HG03066 (cell line): ENCODE measurements around the gene SLC39A11.
"Not testable (repeated sequence)": the region's sequence is repeated elsewhere in the genome, so short reads cannot be mapped to it uniquely, and the experiment has no call there.

Experiments used
- ATAC-seq: cut with Tn5 transposase; IDR thresholded peaks from one replicate; pipeline ENCODE4 v1.9.1; 2021; ENCODE audit warnings: low read depth; ENCODE audit not compliant: unreplicated experiment

The SLC39A11 gene

DNA sequence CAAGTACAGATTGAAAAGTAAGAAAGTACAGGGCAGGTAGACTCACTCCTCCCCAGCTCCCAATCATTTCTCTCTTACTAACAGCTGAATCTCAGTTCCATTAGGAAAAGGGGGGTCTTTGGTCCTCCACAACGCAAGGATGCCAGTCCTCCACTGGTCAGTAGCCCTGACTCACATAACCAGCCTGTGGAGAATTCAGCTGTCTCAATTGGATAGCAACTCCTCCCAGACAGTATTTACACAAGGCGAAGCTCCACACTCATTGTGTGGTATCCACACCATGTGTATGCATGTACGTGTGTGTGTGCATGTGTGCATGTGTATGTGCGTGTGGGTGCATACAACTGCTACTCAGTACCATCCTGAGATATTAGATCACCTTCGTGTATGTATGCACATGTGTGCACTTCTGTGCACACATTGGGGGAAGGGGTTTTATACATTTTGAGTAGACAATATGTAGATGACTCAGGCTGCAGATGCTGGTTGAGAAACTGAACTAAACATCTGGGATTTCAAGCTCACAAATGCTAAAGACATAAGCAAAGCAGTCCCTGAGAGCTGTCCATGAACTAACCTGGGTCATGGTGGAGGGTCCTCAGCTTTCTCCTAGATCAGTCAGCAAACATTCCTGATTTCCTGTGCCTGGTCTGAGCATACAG, 240.1 kb downstream of the SLC39A11 start:
- no peak for ATAC-seq

DNA sequence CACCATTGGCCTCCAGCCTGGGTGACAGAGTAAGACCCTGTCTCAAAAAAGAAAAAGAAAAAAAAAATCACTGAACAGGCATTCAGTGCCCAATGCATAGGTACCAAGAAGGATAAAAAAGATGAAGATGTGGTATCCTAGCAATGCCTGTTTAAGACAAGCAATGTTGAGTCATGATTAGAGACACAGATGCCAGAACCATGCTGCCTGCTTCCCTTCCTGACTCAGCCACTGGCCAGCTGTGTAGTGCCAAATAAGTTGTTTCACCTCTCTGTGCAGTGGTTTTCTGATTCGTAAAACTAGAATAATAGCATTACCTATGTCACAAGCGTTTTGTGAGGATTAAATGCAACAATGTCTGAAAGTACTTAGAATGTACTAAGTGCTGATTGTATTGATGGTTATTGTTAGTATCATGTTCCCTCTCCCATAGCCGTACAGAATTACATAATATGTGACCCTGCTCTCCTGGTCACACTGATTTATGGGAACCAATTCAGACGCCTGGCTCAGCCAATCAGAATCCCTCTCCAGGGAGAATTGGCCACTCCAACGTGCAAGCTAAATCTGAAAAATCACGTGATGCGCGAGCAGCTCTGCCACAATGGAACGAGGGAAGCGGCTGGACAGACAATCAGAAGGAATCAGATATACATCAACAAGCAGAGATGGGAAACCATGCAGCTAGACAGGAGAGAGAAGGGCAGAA, 241.9 kb downstream of the SLC39A11 start:
- no peak for ATAC-seq

DNA sequence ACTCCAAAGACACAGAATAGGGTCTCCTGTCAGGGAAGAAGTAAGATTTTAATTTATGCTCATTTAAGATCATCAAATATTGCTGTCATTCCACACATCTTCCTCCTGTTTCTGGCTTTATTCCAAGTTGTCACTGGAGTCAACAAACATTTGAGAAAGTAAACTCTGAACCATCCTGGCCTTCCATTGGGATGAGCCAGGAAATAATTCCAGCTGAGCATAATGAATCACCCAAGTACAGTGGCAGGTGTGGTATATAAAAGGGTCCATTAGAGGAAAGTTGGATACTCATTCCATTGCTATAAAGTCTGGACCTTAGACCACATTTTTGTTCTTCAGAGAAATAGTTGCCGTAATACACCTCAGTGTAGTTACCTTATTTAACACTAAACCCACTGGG, 246.1 kb downstream of the SLC39A11 start:
- no peak for ATAC-seq

- no peak for ATAC-seq
Observed at GRCh38 chr17:72843591-72843990, 248.9 kb downstream of the SLC39A11 start.

GRCh38 chr17:72840019-72840418, 252.5 kb downstream of the SLC39A11 start:
- no peak for ATAC-seq

DNA sequence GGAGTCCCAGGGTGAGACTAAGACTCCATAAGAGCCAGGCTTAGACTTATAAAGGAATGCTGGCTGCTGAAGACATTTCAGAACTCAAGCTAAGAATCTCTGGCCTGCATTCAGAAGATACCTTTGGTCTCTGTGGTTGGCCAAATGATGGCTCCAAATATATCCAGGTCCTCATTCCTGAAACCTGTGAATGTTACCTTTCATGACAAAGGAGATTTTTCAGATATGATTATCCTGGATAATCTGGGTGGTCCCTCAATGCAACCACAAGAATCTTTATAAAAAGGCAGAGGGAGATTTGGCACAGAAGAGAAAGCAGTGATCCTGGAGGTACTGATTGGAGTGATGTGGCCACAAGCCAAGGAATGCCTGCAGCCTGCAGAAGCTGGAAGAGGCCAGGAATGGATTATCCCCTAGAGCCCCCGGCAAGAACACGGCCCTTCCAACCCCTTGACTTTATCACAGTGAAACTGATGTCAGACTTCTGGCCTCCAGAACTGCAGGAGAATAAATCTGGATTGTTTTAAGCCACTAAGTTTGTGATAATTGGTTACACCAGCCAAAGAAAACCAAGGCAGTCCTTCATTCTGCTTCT, 253.3 kb downstream of the SLC39A11 start:
- ATAC-seq = no peak

DNA sequence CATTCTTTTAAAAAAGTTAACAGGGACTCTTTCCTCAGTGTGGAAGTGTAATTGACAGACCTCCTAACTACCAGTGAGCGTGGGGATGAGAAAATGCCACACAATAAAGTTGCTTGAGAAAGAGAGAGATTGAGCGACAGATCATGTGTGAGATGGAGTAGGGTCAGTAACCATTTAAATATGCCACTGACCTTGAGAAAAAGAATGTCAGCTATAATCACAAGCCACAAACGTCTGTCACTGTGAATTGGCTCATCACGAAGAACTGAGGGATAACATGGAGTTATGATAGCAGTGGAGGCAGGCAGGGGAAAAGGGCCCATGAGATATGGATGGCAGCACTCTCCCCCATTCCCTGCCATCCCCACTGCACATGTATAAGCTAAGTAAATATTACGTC, 253.9 kb downstream of the SLC39A11 start:
- ATAC-seq = no peak

DNA sequence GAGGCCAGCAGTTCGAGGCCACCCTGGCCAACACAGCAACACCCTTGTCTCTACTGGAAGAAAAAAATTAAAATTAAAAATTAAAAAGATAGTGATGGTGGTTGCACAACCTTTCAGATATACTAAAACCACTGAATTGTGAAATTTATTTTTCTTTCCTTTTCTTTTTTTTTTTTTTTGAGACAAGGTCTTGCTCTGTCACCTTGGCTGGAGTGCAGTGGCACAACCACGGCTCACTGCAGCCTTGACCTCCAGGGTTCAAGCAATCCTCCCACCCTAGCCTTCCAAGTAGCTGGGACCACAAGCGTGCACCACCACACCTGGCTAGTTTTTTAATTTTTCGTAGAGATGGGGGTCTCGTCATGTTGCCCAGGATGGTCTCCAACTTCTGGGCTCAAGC, 254.4 kb downstream of the SLC39A11 start:
- ATAC-seq = no peak

- ATAC-seq = no peak
Observed at GRCh38 chr17:72837335-72837734, 255.2 kb downstream of the SLC39A11 start.

- no peak for ATAC-seq
Observed at GRCh38 chr17:72833128-72833765, 259.2 kb downstream of the SLC39A11 start.

GRCh38 chr17:72832306-72832705, 260.2 kb downstream of the SLC39A11 start:
- ATAC-seq = no peak

- no peak for ATAC-seq
Observed at GRCh38 chr17:72829883-72830282, 262.6 kb downstream of the SLC39A11 start.

DNA sequence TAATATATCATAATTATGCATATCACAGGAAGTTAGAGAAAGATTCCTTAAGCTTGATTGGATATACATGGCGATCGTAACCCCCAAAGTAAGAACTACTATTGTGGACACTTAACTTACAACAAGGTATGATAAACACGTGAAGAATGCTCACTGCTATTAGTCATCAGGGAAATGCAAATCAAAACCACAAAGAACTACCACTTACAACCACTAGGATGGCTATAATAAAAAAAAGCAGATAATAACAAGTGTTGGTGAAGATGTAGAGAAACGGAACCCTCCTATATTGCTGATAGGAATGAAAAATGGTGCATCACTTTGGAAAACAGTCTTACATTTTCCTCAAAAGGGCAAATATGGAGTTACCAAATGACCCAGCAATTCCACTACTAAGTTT, 265.9 kb downstream of the SLC39A11 start:
- ATAC-seq = no peak

DNA sequence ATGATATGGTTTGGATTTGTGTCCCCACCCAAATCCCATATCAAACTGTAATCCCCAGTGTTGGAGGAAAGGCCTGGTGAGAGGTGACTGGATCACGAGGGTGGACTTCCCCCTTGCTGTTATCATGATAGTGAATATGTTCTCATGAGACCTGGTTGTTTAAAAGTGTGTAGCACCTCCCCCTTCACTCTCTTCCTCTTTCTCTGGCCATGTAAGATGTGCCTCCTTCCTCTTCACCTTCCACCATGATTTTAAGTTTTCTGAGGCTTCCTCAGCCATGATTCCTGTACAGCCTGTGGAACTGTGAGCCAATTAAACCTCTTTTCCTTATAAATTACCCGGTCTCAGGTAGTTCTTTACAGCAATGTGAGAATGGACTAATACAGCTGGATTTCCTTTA, 266.4 kb downstream of the SLC39A11 start:
- not testable (repeated sequence) for ATAC-seq

DNA sequence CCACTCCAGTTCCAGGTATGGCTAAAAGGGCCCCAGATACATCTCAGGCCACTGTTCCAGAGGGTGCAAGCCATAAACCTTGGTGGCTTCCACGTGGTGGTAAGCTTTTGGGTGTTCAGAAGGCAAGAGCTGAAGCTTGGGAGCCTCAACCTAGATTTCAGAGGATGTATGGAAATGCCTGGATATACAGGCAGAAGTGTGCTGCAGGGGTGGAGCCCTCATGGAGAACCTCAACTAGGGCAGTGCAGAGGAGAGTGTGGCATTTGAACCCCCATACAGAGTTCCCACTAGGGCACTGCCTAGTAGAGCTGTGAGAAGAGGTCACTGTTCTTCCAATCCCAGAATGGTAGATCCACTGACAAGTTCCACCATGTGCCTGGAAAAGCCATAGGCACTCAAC, 267.3 kb downstream of the SLC39A11 start:
- ATAC-seq = no peak

DNA sequence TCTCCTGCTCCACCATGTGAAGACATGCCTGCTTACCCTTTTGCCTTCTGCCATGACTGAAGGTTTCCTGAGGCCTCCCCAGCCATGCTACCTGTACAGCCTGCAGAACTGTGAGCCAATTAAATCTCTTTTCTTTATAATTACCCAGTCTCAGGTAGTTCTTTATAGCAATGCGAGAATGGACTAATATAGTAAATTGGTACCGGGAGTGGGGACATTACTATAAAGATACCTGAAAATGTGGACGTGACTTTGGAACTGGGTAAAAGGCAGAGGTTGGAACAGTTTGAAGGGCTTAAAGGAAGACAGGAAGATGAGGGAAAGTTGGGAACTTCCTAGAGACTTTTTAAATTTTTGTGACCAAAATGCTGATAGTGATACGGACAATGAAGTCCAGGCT, 268.2 kb downstream of the SLC39A11 start:
- not testable (repeated sequence) for ATAC-seq

GRCh38 chr17:72822358-72823023, 270.0 kb downstream of the SLC39A11 start:
- ATAC-seq = no peak

- ATAC-seq = no peak
Observed at GRCh38 chr17:72816406-72816805, 276.1 kb downstream of the SLC39A11 start.

- no peak for ATAC-seq
Observed at GRCh38 chr17:72813481-72813880, 279.0 kb downstream of the SLC39A11 start.

- no peak for ATAC-seq
Observed at GRCh38 chr17:72812823-72813222, 279.7 kb downstream of the SLC39A11 start.
